Measurements from ENCODE around the gene LEAP2.

LEAP2 gene

GRCh38 chr5:132873119-132873929 lies at the start of gene LEAP2:
LEAP2 (plus strand) TSS chr5:132873668; CDS start chr5:132873695, 27 bp downstream.
- DNase-seq: no peak

GRCh38 chr5:132824426-132824825 lies 49.0 kb upstream of the LEAP2 start:
- no peak for DNase-seq

- DNase-seq: no peak
Observed at GRCh38 chr5:132825033-132825833, 48.2 kb upstream of the LEAP2 start.

- no peak for DNase-seq
Observed at GRCh38 chr5:132825834-132826391, 47.6 kb upstream of the LEAP2 start.

GRCh38 chr5:132826424-132827082 lies 46.9 kb upstream of the LEAP2 start:
- no peak for DNase-seq

GRCh38 chr5:132827943-132828673 lies 45.4 kb upstream of the LEAP2 start:
- DNase-seq: no peak

- no peak for DNase-seq
Observed at GRCh38 chr5:132828846-132829494, 44.5 kb upstream of the LEAP2 start.

- DNase-seq: peak; percentile 73
Observed at GRCh38 chr5:132829742-132830435, 43.6 kb upstream of the LEAP2 start.

GRCh38 chr5:132830436-132831094 lies 42.9 kb upstream of the LEAP2 start, which contains the start of gene SHROOM1:
SHROOM1 (minus strand) TSS chr5:132830647; CDS start chr5:132826140, 4,507 bp downstream.
- DNase-seq: no peak

GRCh38 chr5:132831095-132831860 lies 42.2 kb upstream of the LEAP2 start:
- DNase-seq: no peak

- DNase-seq: no peak
Observed at GRCh38 chr5:132832612-132833011, 40.9 kb upstream of the LEAP2 start.

GRCh38 chr5:132834057-132834456 lies 39.4 kb upstream of the LEAP2 start:
- DNase-seq: no peak

- DNase-seq: no peak
Observed at GRCh38 chr5:132836852-132837251, 36.6 kb upstream of the LEAP2 start.

GRCh38 chr5:132837868-132838267 lies 35.6 kb upstream of the LEAP2 start:
- no peak for DNase-seq

- DNase-seq: no peak
Observed at GRCh38 chr5:132838516-132839282, 34.8 kb upstream of the LEAP2 start.

GRCh38 chr5:132839426-132840301 lies 33.8 kb upstream of the LEAP2 start:
- no peak for DNase-seq

- DNase-seq: no peak
Observed at GRCh38 chr5:132840313-132840712, 33.2 kb upstream of the LEAP2 start.

- DNase-seq: no peak
Observed at GRCh38 chr5:132840896-132841295, 32.6 kb upstream of the LEAP2 start.
